ENCODE results near the gene SLC25A51.

GRCh38 chr9:37928552-37929430 is 24.9 kb upstream of the SLC25A51 start:
- TF ChIP-seq CTCF (IDR thresholded peaks at IDR 0.05), result no peak
- no peak for TF ChIP-seq POLR2A (IDR thresholded peaks at IDR 0.05)

Data from heart left ventricle (tissue), 13 donors.